GM18907 (cell line): ENCODE measurements around the gene MTRF1L.
"Not testable (repeated sequence)": the region's sequence is repeated elsewhere in the genome, so short reads cannot be mapped to it uniquely, and the experiment has no call there.

Experiments used
- ATAC-seq: cut with Tn5 transposase; IDR thresholded peaks from one replicate; pipeline ENCODE4 v1.9.1; 2021; ENCODE audit warnings: mild to moderate bottlenecking, moderate library complexity; ENCODE audit not compliant: unreplicated experiment

MTRF1L gene

GRCh38 chr6:152975204-152975915 lies 27.1 kb downstream of the MTRF1L start:
- no peak for ATAC-seq

GRCh38 chr6:152973916-152974315 lies 28.6 kb downstream of the MTRF1L start:
- ATAC-seq = no peak

GRCh38 chr6:152969688-152970418 lies 32.7 kb downstream of the MTRF1L start:
- no peak for ATAC-seq

GRCh38 chr6:152966168-152966894 lies 36.2 kb downstream of the MTRF1L start:
- ATAC-seq = not testable (repeated sequence)

- no peak for ATAC-seq
These were observed 43.2 kb downstream of the MTRF1L start for GRCh38 chr6:152959333-152959732.

GRCh38 chr6:152957796-152958195 lies 44.7 kb downstream of the MTRF1L start:
- ATAC-seq = no peak

GRCh38 chr6:152954443-152954842 lies 48.1 kb downstream of the MTRF1L start:
- ATAC-seq = peak; percentile 64

- ATAC-seq = no peak
These were observed 49.5 kb downstream of the MTRF1L start for GRCh38 chr6:152952866-152953509.

- ATAC-seq = no peak
These were observed 50.5 kb downstream of the MTRF1L start for GRCh38 chr6:152952045-152952444.

GRCh38 chr6:152950240-152950639 lies 52.3 kb downstream of the MTRF1L start:
- ATAC-seq = no peak

GRCh38 chr6:152948150-152948768 lies 54.2 kb downstream of the MTRF1L start:
- ATAC-seq = peak; percentile 82

GRCh38 chr6:152946995-152947394 lies 55.5 kb downstream of the MTRF1L start:
- ATAC-seq = no peak

- ATAC-seq = no peak
These were observed 56.0 kb downstream of the MTRF1L start for GRCh38 chr6:152946484-152946883.

GRCh38 chr6:152943260-152943897 lies 59.1 kb downstream of the MTRF1L start:
- ATAC-seq = no peak

GRCh38 chr6:152942319-152942869 lies 60.1 kb downstream of the MTRF1L start:
- ATAC-seq = no peak

- ATAC-seq = no peak
These were observed 60.8 kb downstream of the MTRF1L start for GRCh38 chr6:152941746-152942145.
